Esophagus (tissue), 2 donors: ENCODE measurements around the gene CDK9. TPM values are rescaled to one million over a fixed set of nuclear protein-coding genes. Genes with fewer than 3 reads are reported as not detected.
A peak's percentile ranks its signal among the peaks of the same experiment; 100 is the strongest.

Source experiments
- H3K27ac ChIP-seq, 2 donors: one replicate each; pipeline ENCODE4 v1.5.1; 2013; ENCODE audit warnings: low read depth in 2 of 2, mild to moderate bottlenecking in 2 of 2, inconsistent platforms in 1 of 2, low read length in 1 of 2, moderate library complexity in 1 of 2
- H3K27me3 ChIP-seq, 2 donors: one replicate each; pipeline ENCODE4 v1.6.1; 2013; ENCODE audit warnings: low read length in 2 of 2, control low read depth in 1 of 2, mild to moderate bottlenecking in 1 of 2; ENCODE audit not compliant: insufficient read depth in 2 of 2, control insufficient read depth in 1 of 2
- H3K36me3 ChIP-seq, 2 donors: one replicate each; pipeline ENCODE4 v1.6.1; 2013; ENCODE audit warnings: low read length in 1 of 2; ENCODE audit not compliant: control insufficient read depth in 2 of 2, insufficient read depth in 2 of 2
- H3K4me1 ChIP-seq, 2 donors: one replicate each; pipeline ENCODE4 v1.6.1; 2013; ENCODE audit warnings: low read length in 1 of 2; ENCODE audit not compliant: control insufficient read depth in 2 of 2, insufficient read depth in 2 of 2
- H3K4me3 ChIP-seq, 2 donors: one replicate each; pipeline ENCODE4 v1.5.1; 2013; ENCODE audit warnings: low read length in 2 of 2, mild to moderate bottlenecking in 2 of 2, low read depth in 1 of 2, moderate library complexity in 1 of 2
- H3K9me3 ChIP-seq, 2 donors: one replicate each; pipeline ENCODE4 v1.6.1; 2013; ENCODE audit warnings: mild to moderate bottlenecking in 2 of 2, low read depth in 1 of 2, low read length in 1 of 2, moderate library complexity in 1 of 2; ENCODE audit not compliant: control insufficient read depth in 2 of 2, insufficient read depth in 1 of 2
- WGBS, 2 donors: extraction: QIAGEN DNeasy Blood & Tissue Kit; methylation state at CpG; one replicate each; pipeline ENCODE4 v1.1.7; 2013; 5-methylcytosine and 5-hydroxymethylcytosine counted together
- polyA plus RNA-seq, 2 donors: library from polyadenylated mRNA; stranded (reverse); fragments of 200-250 nt; gene quantifications; one replicate each; pipeline ENCODE4 v1.2.3, GENCODE V29; 2013
- donor health status: healthy with polysubstance abuse.
- donor health status: Bipolar disorder and iron deficiency.

CDK9 gene
- polyA plus RNA-seq, 2 donors: 34.2 to 44.2 TPM

DNA sequence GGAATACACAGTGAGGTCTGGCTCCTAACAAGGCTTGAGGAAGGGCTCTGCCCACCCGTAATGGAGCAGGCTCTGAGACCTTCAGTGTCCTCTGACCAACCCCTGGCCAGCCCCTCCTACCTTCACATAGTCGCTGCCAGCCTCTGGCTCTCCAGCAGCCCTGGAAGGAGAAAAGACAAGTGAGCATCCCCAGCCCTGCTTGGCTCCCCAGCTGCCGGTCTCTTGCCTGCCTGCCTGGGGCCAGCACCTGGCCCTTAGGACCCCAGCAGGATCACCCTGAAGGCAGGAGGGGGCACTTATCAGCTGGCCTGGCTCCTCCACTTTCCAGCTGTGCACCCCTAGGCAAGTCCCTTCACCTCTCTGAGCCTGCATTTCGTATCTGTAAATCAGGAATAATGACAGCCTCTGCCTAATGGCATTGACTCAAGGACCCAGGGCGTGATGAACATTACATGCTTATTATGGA is 24.3 kb upstream of the CDK9 start:
- peak overlapping the region; percentile 11 to 63 for H3K27ac ChIP-seq
- H3K27me3 ChIP-seq: no peaks in the 10 kb centered on the region
- no peak overlapping the region for H3K4me3 ChIP-seq
- H3K4me1 ChIP-seq: no peaks in the 10 kb centered on the region
- no peaks in the 10 kb centered on the region for H3K36me3 ChIP-seq
- H3K9me3 ChIP-seq: no peaks in the 10 kb centered on the region
- WGBS, 2 donors: 60 to 73% methylated on average over 5 of the region's 5 CpGs

DNA sequence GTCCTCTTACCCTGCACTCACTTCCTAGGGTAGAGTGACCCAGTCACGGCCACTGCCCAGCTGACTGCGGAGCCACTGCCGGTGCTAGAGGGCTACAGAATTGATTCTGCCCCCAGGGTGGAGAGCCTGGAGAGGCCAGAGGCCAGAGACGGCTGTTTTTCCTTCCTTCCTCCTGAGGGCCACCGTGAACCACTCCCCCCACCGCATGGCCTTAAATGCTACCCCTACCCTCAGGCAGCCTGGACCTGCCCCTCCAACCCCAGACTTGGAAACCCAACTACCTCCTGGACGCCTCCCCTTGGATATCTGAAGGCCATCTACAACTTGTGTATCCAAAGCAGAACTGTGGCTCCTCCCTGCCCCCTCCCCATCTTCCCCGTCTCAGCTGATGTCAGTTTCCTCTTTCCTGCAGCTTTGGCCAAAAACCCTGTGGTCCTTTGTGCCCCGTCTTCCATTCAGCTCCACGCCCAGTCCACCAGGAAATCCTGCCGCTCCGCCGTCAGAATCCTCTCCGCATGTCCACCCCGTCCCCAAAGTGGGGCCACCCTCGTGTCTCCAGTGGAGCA is 23.6 kb upstream of the CDK9 start:
- Histone ChIP-seq H3K4me3 (no peak overlapping the region), H3K36me3 (no peaks in the 10 kb centered on the region), H3K9me3 (no peaks in the 10 kb centered on the region), H3K27ac (peak overlapping the region; percentile 63 to 70), H3K4me1 (no peaks in the 10 kb centered on the region), H3K27me3 (no peaks in the 10 kb centered on the region)
- 46 to 55% methylated on average over 16 of the region's 16 CpGs for WGBS, 2 donors

DNA sequence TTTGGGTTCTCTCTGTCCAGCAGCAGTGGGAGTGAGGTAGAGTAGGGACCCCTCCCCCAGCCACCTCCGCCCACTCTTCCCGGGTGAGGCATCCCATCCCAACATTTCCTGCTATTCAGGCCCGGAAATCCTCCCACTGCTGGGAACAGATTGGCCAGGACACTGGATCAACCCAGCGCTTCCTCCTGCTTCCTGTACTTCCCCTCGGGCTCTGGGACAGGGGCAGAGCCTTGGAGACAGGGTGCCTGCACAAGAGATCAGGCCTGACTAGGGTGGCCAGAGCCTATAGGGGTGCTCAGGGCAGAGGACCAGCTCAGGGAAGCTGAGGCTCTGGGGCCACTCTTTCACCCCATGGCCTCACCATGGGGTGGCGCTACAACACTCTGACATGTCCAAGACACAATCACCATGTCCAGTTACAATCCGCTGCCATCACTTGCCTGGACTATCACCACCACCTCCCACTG is 21.9 kb upstream of the CDK9 start:
- H3K36me3 ChIP-seq: no peaks in the 10 kb centered on the region
- no peaks in the 10 kb centered on the region for H3K9me3 ChIP-seq
- H3K4me1 ChIP-seq: no peaks in the 10 kb centered on the region
- peak overlapping the region; percentile 27 to 35 for H3K27ac ChIP-seq
- H3K4me3 ChIP-seq: no peak overlapping the region
- H3K27me3 ChIP-seq: no peaks in the 10 kb centered on the region
- WGBS, 2 donors: 46 to 57% methylated on average over 7 of the region's 7 CpGs

DNA sequence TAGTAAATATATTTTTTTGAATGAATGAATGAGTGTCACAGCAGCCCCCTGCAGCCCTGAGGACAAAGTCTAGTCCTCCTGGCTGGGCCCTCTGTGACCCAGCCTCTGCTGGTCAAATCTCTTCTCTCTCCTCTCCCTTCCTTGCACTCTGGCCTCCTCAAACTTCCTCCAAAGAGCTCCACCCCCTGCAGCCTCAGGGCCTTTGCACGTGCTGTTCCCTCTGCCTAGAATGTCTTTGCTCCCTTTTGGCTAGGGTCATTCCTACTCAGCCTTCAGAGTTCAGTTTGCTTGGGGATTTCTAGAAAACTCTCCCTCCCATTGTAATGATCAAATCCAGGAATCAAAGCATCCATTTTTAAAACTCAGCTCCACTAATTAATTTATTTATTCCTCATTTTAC is 20.4 kb upstream of the CDK9 start:
- no peak overlapping the region for H3K27ac ChIP-seq
- H3K4me1 ChIP-seq: peaks cover 0 to under 1% of the 10 kb centered on the region in 2 donors
- no peaks in the 10 kb centered on the region for H3K36me3 ChIP-seq
- no peaks in the 10 kb centered on the region for H3K9me3 ChIP-seq
- no peaks in the 10 kb centered on the region for H3K27me3 ChIP-seq
- no peak overlapping the region for H3K4me3 ChIP-seq
- 72 to 94% methylated on average over 1 of the region's 1 CpG for WGBS, 2 donors

DNA sequence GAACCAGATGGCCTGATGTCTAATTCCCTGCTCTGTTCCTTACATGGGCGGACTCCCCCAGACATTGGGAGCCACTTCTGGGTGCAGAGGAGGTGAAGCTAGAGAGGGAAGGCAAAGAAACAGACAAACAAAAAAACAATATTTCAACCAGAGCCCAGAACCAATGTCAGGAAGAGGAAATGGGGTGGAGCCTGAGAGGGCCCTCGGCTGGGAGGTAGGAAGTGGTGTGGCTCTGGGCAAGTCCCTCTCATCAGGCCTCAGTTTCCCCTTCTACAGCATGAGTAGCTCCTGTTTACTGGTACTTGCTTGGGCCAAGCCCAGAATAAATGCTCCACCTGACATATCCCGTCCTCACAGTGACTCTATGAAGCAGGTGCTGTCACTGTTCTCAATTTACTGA is 18.4 kb upstream of the CDK9 start:
- 58 to 64% methylated on average over 3 of the region's 3 CpGs for WGBS, 2 donors
- Histone ChIP-seq H3K27me3 (no peaks in the 10 kb centered on the region), H3K36me3 (no peaks in the 10 kb centered on the region), H3K9me3 (no peaks in the 10 kb centered on the region), H3K4me1 (peaks cover 0 to 5% of the 10 kb centered on the region in 2 donors), H3K27ac (peak overlapping the region; percentile 51 to 64), H3K4me3 (no peak overlapping the region)

DNA sequence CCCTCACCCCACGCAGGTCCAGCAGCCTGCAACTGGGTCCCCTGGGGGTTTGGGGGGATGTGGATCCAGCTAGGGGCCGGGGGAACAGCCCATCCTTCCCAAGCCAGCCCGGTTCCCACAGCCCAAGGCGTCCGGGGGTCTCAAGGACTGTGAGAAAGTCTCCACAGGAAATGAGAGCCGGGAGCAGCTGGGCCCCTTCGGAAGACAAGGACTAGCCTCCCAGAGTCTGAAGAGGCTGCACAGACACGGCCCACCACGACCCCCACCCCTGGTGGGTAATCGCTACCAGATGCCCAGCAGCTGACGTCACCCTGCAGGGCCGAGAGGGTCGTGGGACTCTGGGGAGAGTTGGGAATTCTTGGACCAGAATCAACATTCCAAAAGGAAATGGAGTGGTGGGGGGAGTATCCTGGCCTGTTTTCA is 17.9 kb upstream of the CDK9 start:
- Histone ChIP-seq H3K9me3 (no peaks in the 10 kb centered on the region), H3K27me3 (no peaks in the 10 kb centered on the region), H3K27ac (peak overlapping the region; percentile 51 to 64), H3K4me1 (peaks cover 0 to 5% of the 10 kb centered on the region in 2 donors), H3K4me3 (no peak overlapping the region), H3K36me3 (no peaks in the 10 kb centered on the region)
- 54 to 57% methylated on average over 13 of the region's 13 CpGs for WGBS, 2 donors

DNA sequence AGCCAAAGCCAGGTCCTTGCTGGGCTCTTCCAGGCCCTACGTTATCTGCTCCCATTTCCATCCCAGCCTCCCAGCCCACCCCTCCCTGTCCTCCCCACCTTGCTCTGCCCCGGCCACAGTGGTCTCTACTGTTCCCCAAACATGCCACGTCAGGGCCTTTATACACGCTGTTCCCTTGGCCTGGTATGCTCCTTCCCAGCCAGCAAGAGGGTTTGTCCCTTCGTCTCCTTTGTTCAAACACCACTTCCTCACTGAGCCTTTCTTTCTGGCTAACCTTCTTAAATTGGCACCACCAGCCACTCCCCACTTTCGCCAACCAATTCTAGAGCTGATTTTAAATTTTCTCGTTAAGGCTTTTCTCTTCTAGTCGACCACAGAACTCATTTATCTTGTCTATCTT is 17.1 kb upstream of the CDK9 start:
- H3K4me3 ChIP-seq: no peak overlapping the region
- peaks cover 0 to 5% of the 10 kb centered on the region in 2 donors for H3K4me1 ChIP-seq
- no peaks in the 10 kb centered on the region for H3K27me3 ChIP-seq
- H3K9me3 ChIP-seq: no peaks in the 10 kb centered on the region
- no peak overlapping the region for H3K27ac ChIP-seq
- 69 to 72% methylated on average over 8 of the region's 8 CpGs for WGBS, 2 donors
- H3K36me3 ChIP-seq: no peaks in the 10 kb centered on the region

DNA sequence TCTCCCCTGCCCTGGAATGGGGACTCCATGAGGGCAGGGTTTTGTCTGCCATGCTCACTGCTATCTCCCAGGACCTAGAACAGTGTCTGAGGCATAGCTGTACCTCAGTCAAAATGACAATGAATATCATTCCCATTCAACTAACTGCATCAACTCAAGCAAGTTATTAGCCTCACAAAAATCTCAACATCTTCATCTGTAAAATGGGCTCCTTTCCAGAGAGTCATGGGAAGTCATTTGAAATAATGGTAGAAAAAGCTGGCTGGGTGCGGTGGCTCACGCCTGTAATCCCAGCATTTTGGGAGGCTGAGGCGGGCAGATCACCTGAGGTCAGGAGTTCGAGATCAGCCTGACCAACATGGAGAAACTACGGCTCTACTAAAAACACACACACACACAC is 16.7 kb upstream of the CDK9 start:
- no peaks in the 10 kb centered on the region for H3K9me3 ChIP-seq
- H3K27me3 ChIP-seq: no peaks in the 10 kb centered on the region
- no peak overlapping the region for H3K27ac ChIP-seq
- H3K4me3 ChIP-seq: no peak overlapping the region
- no peaks in the 10 kb centered on the region for H3K36me3 ChIP-seq
- peaks cover 0 to 5% of the 10 kb centered on the region in 2 donors for H3K4me1 ChIP-seq
- WGBS, 2 donors: 89 to 95% methylated on average over 5 of the region's 5 CpGs

DNA sequence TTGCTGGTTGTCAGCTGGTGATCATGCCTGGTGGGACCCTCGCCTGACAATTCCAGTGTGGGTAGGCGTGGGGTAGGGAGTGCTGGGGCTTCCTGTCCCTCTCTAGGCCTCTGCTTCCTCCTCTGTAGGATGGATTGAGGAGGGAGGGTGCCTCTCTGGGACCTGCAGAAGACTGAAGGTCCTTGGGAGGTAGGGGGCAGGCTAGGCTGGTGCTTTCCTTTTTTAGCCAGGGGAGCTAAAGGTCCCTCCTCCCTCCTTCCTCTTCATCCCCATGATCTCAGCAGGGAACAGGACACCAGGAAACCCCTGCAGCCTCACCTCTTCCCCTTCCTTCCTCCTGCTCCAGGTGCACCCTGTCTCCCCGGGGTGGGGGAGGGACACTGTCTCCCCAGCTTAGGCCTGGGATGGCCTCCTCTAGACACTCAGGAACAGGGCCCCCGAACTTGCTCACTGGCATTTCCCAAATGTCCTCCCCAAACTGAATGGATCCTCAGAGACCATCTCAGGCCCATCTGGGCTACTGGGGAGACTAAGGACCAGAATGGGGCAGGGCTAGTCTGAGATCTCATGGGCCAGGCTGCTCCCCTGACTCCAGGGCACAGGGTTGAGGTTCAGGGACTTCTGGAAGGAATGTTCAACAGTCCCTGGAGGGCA is 15.8 kb upstream of the CDK9 start:
- 67 to 68% methylated on average over 4 of the region's 4 CpGs for WGBS, 2 donors
- Histone ChIP-seq H3K9me3 (no peaks in the 10 kb centered on the region), H3K4me1 (peaks cover 0 to 5% of the 10 kb centered on the region in 2 donors), H3K4me3 (peak overlapping the region in 1 of 2 donors; percentile 4), H3K27ac (peak overlapping the region; percentile 35 to 51), H3K36me3 (no peaks in the 10 kb centered on the region), H3K27me3 (no peaks in the 10 kb centered on the region)

DNA sequence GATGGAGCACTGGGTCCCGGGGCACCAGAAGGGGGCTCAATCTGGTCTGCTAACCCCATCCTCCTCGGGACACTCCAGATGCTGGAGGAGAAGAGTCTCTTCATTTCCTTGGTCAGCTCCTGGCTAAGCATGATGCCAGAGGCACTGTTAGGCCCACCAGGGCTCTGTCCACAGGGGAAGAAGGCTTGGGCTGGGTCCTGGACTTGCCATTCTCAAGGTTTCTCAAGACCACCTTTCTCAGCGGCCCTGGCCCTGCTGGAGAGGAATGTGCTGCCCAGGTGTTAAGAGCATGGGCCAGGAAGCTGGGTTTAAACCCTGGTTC is 15.3 kb upstream of the CDK9 start:
- H3K27ac ChIP-seq: peak overlapping the region; percentile 35 to 55
- no peaks in the 10 kb centered on the region for H3K36me3 ChIP-seq
- no peaks in the 10 kb centered on the region for H3K27me3 ChIP-seq
- 49 to 58% methylated on average over 3 of the region's 3 CpGs for WGBS, 2 donors
- peak overlapping the region; percentile 4 to 47 for H3K4me3 ChIP-seq
- H3K9me3 ChIP-seq: no peaks in the 10 kb centered on the region
- peaks cover 0 to 5% of the 10 kb centered on the region in 2 donors for H3K4me1 ChIP-seq
